Measurements from ENCODE around the gene CXCR6.

CXCR6 gene

GRCh38 chr3:45960289-45960688 lies 17.0 kb downstream of the CXCR6 start:
- Mint-ChIP-seq H3K27ac (no peak overlapping the region), H3K9me3 (peaks cover 2% of the 10 kb centered on the region), H3K36me3 (peaks cover 92% of the 10 kb centered on the region), H3K27me3 (no peaks in the 10 kb centered on the region), H3K4me3 (no peak overlapping the region), H3K4me1 (peaks cover 37% of the 10 kb centered on the region)
- CTCF ChIA-PET: no interaction called here
- no peak for DNase-seq

- Mint-ChIP-seq H3K27me3 (no peaks in the 10 kb centered on the region), H3K9me3 (peaks cover 2% of the 10 kb centered on the region), H3K4me1 (peaks cover 54% of the 10 kb centered on the region), H3K36me3 (peaks cover 93% of the 10 kb centered on the region), H3K4me3 (no peak overlapping the region), H3K27ac (no peak overlapping the region)
- DNase-seq: no peak
- CTCF ChIA-PET: interaction anchor here (1.1 to 2.4 kb wide), 6 partner anchors 12 to 116 kb away, joined by 3 to 24 read pairs (median 6); no protein-coding TSS in a partner anchor
These were observed 18.8 kb downstream of the CXCR6 start for GRCh38 chr3:45962033-45962432.

GRCh38 chr3:45964139-45964538 lies 20.9 kb downstream of the CXCR6 start:
- Mint-ChIP-seq H3K27ac (peak overlapping the region; percentile 35), H3K4me3 (no peak overlapping the region), H3K36me3 (peaks cover 94% of the 10 kb centered on the region), H3K9me3 (peaks cover 2% of the 10 kb centered on the region), H3K4me1 (peaks cover 66% of the 10 kb centered on the region), H3K27me3 (no peaks in the 10 kb centered on the region)
- peak; percentile 38 for DNase-seq
- CTCF ChIA-PET: interaction anchor here (1.3 to 2.1 kb wide), 2 partner anchors 8 to 13 kb away, joined by 3 to 11 read pairs; no protein-coding TSS in a partner anchor

- DNase-seq: no peak
- Mint-ChIP-seq H3K27ac (peak overlapping the region; percentile 68), H3K27me3 (no peaks in the 10 kb centered on the region), H3K4me1 (peaks cover 66% of the 10 kb centered on the region), H3K9me3 (peaks cover 2% of the 10 kb centered on the region), H3K4me3 (no peak overlapping the region), H3K36me3 (peaks cover 91% of the 10 kb centered on the region)
- CTCF ChIA-PET: interaction anchor here (0.9 to 2.2 kb wide), 7 partner anchors 14 to 112 kb away, joined by 3 to 12 read pairs (median 6); no protein-coding TSS in a partner anchor
These were observed 22.0 kb downstream of the CXCR6 start for GRCh38 chr3:45965253-45965652.

- peak overlapping the region; percentile 68 for H3K27ac Mint-ChIP-seq
- CTCF ChIA-PET: interaction anchor here (1.1 to 2.2 kb wide), 6 partner anchors 14 to 111 kb away, joined by 3 to 12 read pairs (median 8); no protein-coding TSS in a partner anchor
- peak overlapping the region; percentile 6 for H3K4me3 Mint-ChIP-seq
- H3K27me3 Mint-ChIP-seq: no peaks in the 10 kb centered on the region
- peaks cover 66% of the 10 kb centered on the region for H3K4me1 Mint-ChIP-seq
- peak; percentile 52 for DNase-seq
- H3K9me3 Mint-ChIP-seq: peaks cover 2% of the 10 kb centered on the region
- peaks cover 90% of the 10 kb centered on the region for H3K36me3 Mint-ChIP-seq
These were observed 22.4 kb downstream of the CXCR6 start for GRCh38 chr3:45965653-45966052.

- Mint-ChIP-seq H3K27ac (peak overlapping the region; percentile 45), H3K9me3 (no peaks in the 10 kb centered on the region), H3K27me3 (no peaks in the 10 kb centered on the region), H3K36me3 (peaks cover 90% of the 10 kb centered on the region), H3K4me1 (peaks cover 71% of the 10 kb centered on the region), H3K4me3 (no peak overlapping the region)
- DNase-seq: no peak
- CTCF ChIA-PET: interaction anchor here (1.0 to 2.2 kb wide), 6 partner anchors 13 to 113 kb away, joined by 3 to 12 read pairs (median 8); no protein-coding TSS in a partner anchor
These were observed 23.1 kb downstream of the CXCR6 start for GRCh38 chr3:45966371-45966791.

GRCh38 chr3:45966950-45967640 lies 23.8 kb downstream of the CXCR6 start:
- peak overlapping the region; percentile 78 for H3K27ac Mint-ChIP-seq
- peaks cover 90% of the 10 kb centered on the region for H3K36me3 Mint-ChIP-seq
- H3K27me3 Mint-ChIP-seq: no peaks in the 10 kb centered on the region
- no peak overlapping the region for H3K4me3 Mint-ChIP-seq
- CTCF ChIA-PET: interaction anchor here (0.9 to 1.9 kb wide), 5 partner anchors 8 to 112 kb away, joined by 3 to 6 read pairs (median 4); no protein-coding TSS in a partner anchor
- H3K4me1 Mint-ChIP-seq: peaks cover 73% of the 10 kb centered on the region
- no peaks in the 10 kb centered on the region for H3K9me3 Mint-ChIP-seq
- DNase-seq: no peak

GRCh38 chr3:45967724-45968123 lies 24.5 kb downstream of the CXCR6 start:
- H3K27me3 Mint-ChIP-seq: no peaks in the 10 kb centered on the region
- peak overlapping the region; percentile 78 for H3K27ac Mint-ChIP-seq
- no peak overlapping the region for H3K4me3 Mint-ChIP-seq
- H3K36me3 Mint-ChIP-seq: peaks cover 88% of the 10 kb centered on the region
- H3K9me3 Mint-ChIP-seq: no peaks in the 10 kb centered on the region
- DNase-seq: no peak
- peaks cover 72% of the 10 kb centered on the region for H3K4me1 Mint-ChIP-seq
- CTCF ChIA-PET: interaction anchor here (0.9 to 1.6 kb wide), 4 partner anchors 9 to 29 kb away, joined by 4 to 5 read pairs (median 4); partner anchors contain the start of gene FYCO1

- CTCF ChIA-PET: interaction anchor here (0.9 to 1.6 kb wide), 5 partner anchors 9 to 110 kb away, joined by 4 to 6 read pairs (median 5); partner anchors contain the start of gene FYCO1
- peaks cover 72% of the 10 kb centered on the region for H3K4me1 Mint-ChIP-seq
These were observed 24.9 kb downstream of the CXCR6 start for GRCh38 chr3:45968149-45968548.

GRCh38 chr3:45968706-45969105 lies 25.4 kb downstream of the CXCR6 start:
- H3K36me3 Mint-ChIP-seq: peaks cover 89% of the 10 kb centered on the region
- CTCF ChIA-PET: interaction anchor here (0.9 to 1.4 kb wide), 4 partner anchors 12 to 110 kb away, joined by 4 to 6 read pairs (median 5); partner anchors contain the start of genes CXCR6 and FYCO1

More at GRCh38 chr3:45968149-45968548, 24.9 kb downstream of the CXCR6 start:
- Mint-ChIP-seq H3K4me3 (no peak overlapping the region), H3K27ac (no peak overlapping the region), H3K9me3 (no peaks in the 10 kb centered on the region), H3K36me3 (peaks cover 88% of the 10 kb centered on the region), H3K27me3 (no peaks in the 10 kb centered on the region)
- DNase-seq: no peak

GRCh38 chr3:45969116-45969515 lies 25.9 kb downstream of the CXCR6 start:
- Mint-ChIP-seq H3K9me3 (no peaks in the 10 kb centered on the region), H3K4me1 (peaks cover 67% of the 10 kb centered on the region), H3K27ac (no peak overlapping the region), H3K4me3 (no peak overlapping the region), H3K36me3 (peaks cover 86% of the 10 kb centered on the region), H3K27me3 (no peaks in the 10 kb centered on the region)
- CTCF ChIA-PET: interaction anchor here (0.9 to 1.4 kb wide), 4 partner anchors 11 to 109 kb away, joined by 4 to 6 read pairs (median 5); partner anchors contain the start of genes CXCR6 and FYCO1
- DNase-seq: no peak

More at GRCh38 chr3:45968706-45969105, 25.4 kb downstream of the CXCR6 start:
- no peaks in the 10 kb centered on the region for H3K9me3 Mint-ChIP-seq
- no peak overlapping the region for H3K4me3 Mint-ChIP-seq
- no peak for DNase-seq
- H3K27me3 Mint-ChIP-seq: no peaks in the 10 kb centered on the region
- no peak overlapping the region for H3K27ac Mint-ChIP-seq
- H3K4me1 Mint-ChIP-seq: peaks cover 71% of the 10 kb centered on the region

GRCh38 chr3:45969953-45970352 lies 26.7 kb downstream of the CXCR6 start:
- H3K4me3 Mint-ChIP-seq: no peak overlapping the region
- H3K36me3 Mint-ChIP-seq: peaks cover 86% of the 10 kb centered on the region

GRCh38 chr3:45972534-45973402 lies 29.5 kb downstream of the CXCR6 start:
- no peak for DNase-seq
- Mint-ChIP-seq H3K9me3 (no peaks in the 10 kb centered on the region), H3K27me3 (no peaks in the 10 kb centered on the region), H3K27ac (peak overlapping the region; percentile 79), H3K4me3 (no peak overlapping the region), H3K36me3 (peaks cover 83% of the 10 kb centered on the region), H3K4me1 (peaks cover 66% of the 10 kb centered on the region)
- CTCF ChIA-PET: interaction anchor here (0.7 to 1.5 kb wide), 5 partner anchors 9 to 122 kb away, joined by 3 to 5 read pairs (median 3); partner anchors contain the start of gene CXCR6

More at GRCh38 chr3:45969953-45970352, 26.7 kb downstream of the CXCR6 start:
- H3K27ac Mint-ChIP-seq: no peak overlapping the region
- CTCF ChIA-PET: interaction anchor here (1.3 kb wide), 1 partner anchor 10 kb away, joined by 4 read pairs; no protein-coding TSS in a partner anchor
- no peaks in the 10 kb centered on the region for H3K9me3 Mint-ChIP-seq
- no peak for DNase-seq
- no peaks in the 10 kb centered on the region for H3K27me3 Mint-ChIP-seq
- peaks cover 67% of the 10 kb centered on the region for H3K4me1 Mint-ChIP-seq

Measured in activated naive CD4-positive, alpha-beta T cell treated with anti-CD3 and anti-CD28 coated beads, Interleukin-2, amount 10 ng/mL, durations not matched to agents 7 days and 5 days (primary cell).